H1 (cell line): ENCODE measurements around the gene GHRH. TPM values are rescaled to one million over a fixed set of nuclear protein-coding genes. Genes with fewer than 3 reads are reported as not detected.
A peak's percentile ranks its signal among the peaks of the same experiment; 100 is the strongest.

Source experiments
- CTCF ChIA-PET: fragments of 300-600 bp; sonication (Branson Sonifier 250); formaldehyde crosslinking; loops from one replicate; lab custom pipeline; 2021; ENCODE audit not compliant: partially characterized antibody; lab: Charles Lee
- POLR2A ChIA-PET: fragments of 300-600 bp; sonication (Branson Sonifier 250); formaldehyde crosslinking; loops from one replicate; lab custom pipeline; 2021; ENCODE audit warnings: inconsistent platforms; ENCODE audit not compliant: partially characterized antibody; lab: Charles Lee
- DNase-seq, 2 experiments: peaks; one replicate each; pipeline versions ENCODE4 v3.0.0 to v3.0.0-alpha.2; 2010 to 2022; ENCODE audit warnings: low spot score in 2 of 2, low read depth in 1 of 2, mixed read lengths in 1 of 2
- FAIRE-seq: peaks from 2 replicates; lab custom pipeline; 2011; peaks lifted over from hg19 to GRCh38; lab: Jason Lieb, UNC
- H2AFZ ChIP-seq: 2 replicates; pipeline ENCODE4 v1.8.1; 2012; ENCODE audit warnings: low read length, inconsistent platforms
- H2AK5ac ChIP-seq: 2 replicates; pipeline ENCODE4 v1.6.1; 2013; ENCODE audit warnings: low read depth, low read length
- H2BK120ac ChIP-seq: replicated peaks from 2 replicates; pipeline ENCODE3; 2013; ENCODE audit warnings: low read depth, low read length, inconsistent platforms
- H2BK12ac ChIP-seq: 2 replicates; pipeline ENCODE4 v1.6.1; 2013; ENCODE audit warnings: low read depth, low read length
- H2BK15ac ChIP-seq: 2 replicates; pipeline ENCODE4 v1.6.1; 2013; ENCODE audit warnings: low read length
- H2BK20ac ChIP-seq: 2 replicates; pipeline ENCODE4 v1.6.1; 2013; ENCODE audit warnings: low read length
- H2BK5ac ChIP-seq: 2 replicates; pipeline ENCODE4 v1.6.1; 2013; ENCODE audit warnings: low read depth, low read length
- H3K14ac ChIP-seq: 2 replicates; pipeline ENCODE4 v1.6.1; 2013; ENCODE audit warnings: inconsistent platforms; ENCODE audit not compliant: insufficient read length
- H3K18ac ChIP-seq: 2 replicates; pipeline ENCODE4 v1.6.1; 2013; ENCODE audit warnings: low read length; ENCODE audit errors: extremely low read depth
- H3K23ac ChIP-seq: 2 replicates; pipeline ENCODE4 v1.6.1; 2013; ENCODE audit warnings: inconsistent platforms; ENCODE audit not compliant: insufficient read length
- H3K23me2 ChIP-seq: 2 replicates; pipeline ENCODE4 v1.6.1; 2013; ENCODE audit warnings: low read depth, low read length
- H3K27ac ChIP-seq: 2 replicates; pipeline ENCODE4 v1.6.1; 2011; ENCODE audit warnings: low read depth, low read length, inconsistent platforms
- H3K27me3 ChIP-seq, 4 experiments: replicated peaks in 1 of 4; 1 replicate in 1 of 4; 2 replicates in 3 of 4; pipeline versions ENCODE4 v1.6.1 to v1.8.1; 2011 to 2013; ENCODE audit warnings: low read length in 3 of 4, mild to moderate bottlenecking in 3 of 4, inconsistent platforms in 2 of 4, mixed read lengths in 2 of 4, moderate library complexity in 1 of 4; ENCODE audit not compliant: control insufficient read depth in 3 of 4, insufficient read depth in 3 of 4; ENCODE audit errors: extremely low read depth in 1 of 4
- H3K36me3 ChIP-seq, 4 experiments: 2 replicates each; pipeline versions ENCODE4 v1.6.1 to v1.8.1; 2011 to 2013; ENCODE audit warnings: mild to moderate bottlenecking in 4 of 4, low read length in 3 of 4, moderate library complexity in 2 of 4, control low read depth in 1 of 4, inconsistent platforms in 1 of 4; ENCODE audit not compliant: insufficient read depth in 4 of 4, control insufficient read depth in 2 of 4
- H3K4ac ChIP-seq: replicated peaks from 2 replicates; pipeline ENCODE3; 2013; ENCODE audit warnings: low read length, low read depth, mixed read lengths, inconsistent platforms; ENCODE audit not compliant: insufficient read length
- H3K4me1 ChIP-seq, 4 experiments: replicated peaks in 1 of 4; 1 replicate in 1 of 4; 2 replicates in 3 of 4; pipeline versions ENCODE4 v1.6.1 to v1.8.1; 2011 to 2013; ENCODE audit warnings: low read length in 3 of 4, inconsistent platforms in 2 of 4, mixed read lengths in 1 of 4; ENCODE audit not compliant: insufficient read depth in 4 of 4, control insufficient read depth in 3 of 4
- H3K4me2 ChIP-seq, 2 experiments: 2 replicates each; pipeline versions ENCODE4 v1.6.1 to v1.8.1; 2011 to 2013; ENCODE audit warnings: low read depth in 2 of 2, low read length in 2 of 2, control low read depth in 1 of 2, inconsistent platforms in 1 of 2, mild to moderate bottlenecking in 1 of 2; ENCODE audit not compliant: insufficient read depth in 1 of 2
- H3K4me3 ChIP-seq, 4 experiments: fragments of 200-600, 300-600 bp in 1 of 4; sonication (generic), shearing (Covaris generic), sonication (Bioruptor Twin) in 1 of 4; 2 replicates each; pipeline versions ENCODE4 v1.5.1 to v1.8.1; 2011 to 2016; ENCODE audit warnings: low read length in 4 of 4, low read depth in 3 of 4, control low read depth in 2 of 4, inconsistent platforms in 2 of 4, mild to moderate bottlenecking in 2 of 4, mixed read lengths in 1 of 4, moderate library complexity in 1 of 4; ENCODE audit not compliant: insufficient read depth in 2 of 4; ENCODE audit errors: extremely low read depth in 1 of 4
- H3K56ac ChIP-seq: replicated peaks from 2 replicates; pipeline ENCODE3; 2013; ENCODE audit warnings: low read depth, mild to moderate bottlenecking, mixed read lengths, low read length, inconsistent platforms; ENCODE audit not compliant: insufficient read length
- H3K79me1 ChIP-seq: 2 replicates; pipeline ENCODE4 v1.6.1; 2013; ENCODE audit warnings: low read depth, low read length, control low read depth
- H3K79me2 ChIP-seq, 2 experiments: 2 replicates each; pipeline versions ENCODE4 v1.6.1 to v1.8.1; 2012 to 2013; ENCODE audit warnings: low read length in 2 of 2, mild to moderate bottlenecking in 2 of 2, inconsistent platforms in 1 of 2; ENCODE audit not compliant: insufficient read depth in 2 of 2, control insufficient read depth in 1 of 2
- H3K9ac ChIP-seq, 4 experiments: replicated peaks in 1 of 4; 1 replicate in 1 of 4; 2 replicates in 3 of 4; pipeline versions ENCODE4 v1.6.1 to v1.8.1; 2011 to 2013; ENCODE audit warnings: low read depth in 3 of 4, low read length in 3 of 4, control low read depth in 2 of 4, mild to moderate bottlenecking in 2 of 4, moderate library complexity in 2 of 4, inconsistent platforms in 1 of 4; ENCODE audit errors: extremely low read depth in 1 of 4
- H3K9me3 ChIP-seq, 2 experiments: 2 replicates each; pipeline versions ENCODE4 v1.6.1 to v1.8.1; 2012 to 2013; ENCODE audit warnings: mild to moderate bottlenecking in 2 of 2, moderate library complexity in 2 of 2, control low read depth in 1 of 2, inconsistent platforms in 1 of 2, low read depth in 1 of 2, low read length in 1 of 2, mixed read lengths in 1 of 2; ENCODE audit not compliant: insufficient read depth in 2 of 2
- H4K20me1 ChIP-seq, 2 experiments: replicated peaks in 1 of 2; 2 replicates each; pipeline versions ENCODE3 to v1.8.1; 2011 to 2013; ENCODE audit warnings: inconsistent platforms in 2 of 2, low read length in 2 of 2, mild to moderate bottlenecking in 1 of 2; ENCODE audit not compliant: insufficient read depth in 2 of 2, control insufficient read depth in 1 of 2
- H4K5ac ChIP-seq: 2 replicates; pipeline ENCODE4 v1.6.1; 2013; ENCODE audit warnings: low read length, low read depth, mixed read lengths, inconsistent platforms; ENCODE audit not compliant: insufficient read length
- H4K8ac ChIP-seq: 2 replicates; pipeline ENCODE4 v1.8.0; 2013; ENCODE audit warnings: mild to moderate bottlenecking, moderate library complexity, low read length, inconsistent platforms; ENCODE audit not compliant: insufficient read depth; ENCODE audit errors: extremely low read depth
- H4K91ac ChIP-seq: replicated peaks from 2 replicates; pipeline ENCODE3; 2013; ENCODE audit warnings: low read length, mixed read lengths, inconsistent platforms; ENCODE audit not compliant: insufficient read length
- MAFK ChIP-seq: IDR thresholded peaks from 2 replicates; pipeline ENCODE4 v1.6.1; 2012; ENCODE audit warnings: low read depth, mild to moderate bottlenecking, improper control_type of control experiment, low read length
- POLR2A ChIP-seq, 2 experiments: IDR thresholded peaks; 1 replicate in 1 of 2; 2 replicates in 1 of 2; pipeline ENCODE4 v1.6.1; 2011; ENCODE audit warnings: low read depth in 2 of 2, low read length in 2 of 2, mild to moderate bottlenecking in 2 of 2; ENCODE audit errors: control extremely low read depth in 1 of 2
- SP1 ChIP-seq: IDR thresholded peaks from 2 replicates; pipeline ENCODE4 v1.6.1; 2011; ENCODE audit warnings: low read depth, low read length
- WGBS, 2 experiments: shearing (Covaris generic) in 1 of 2; methylation state at CpG; one replicate each; pipeline versions ENCODE4 v1.1.6 to v1.1.7; 2013 to 2015; ENCODE audit warnings: low lambda C conversion rate in 2 of 2, mixed read lengths in 2 of 2, inconsistent platforms in 1 of 2, low coverage in 1 of 2, missing lambda C conversion rate in 1 of 2; ENCODE audit not compliant: insufficient replicate concordance in 2 of 2, insufficient coverage in 1 of 2, insufficient read length in 1 of 2; ENCODE audit errors: extremely low coverage in 1 of 2, missing lambda C conversion rate in 1 of 2; 5-methylcytosine and 5-hydroxymethylcytosine counted together
- polyA plus RNA-seq, 7 experiments: library from polyadenylated mRNA; depleted of rRNA in 3 of 7; stranded (reverse) in 5 of 7; unstranded in 2 of 7; fragments of >200 nt in 5 of 7; fragments of 200-250 nt in 2 of 7; gene quantifications; 1 replicate in 5 of 7; 2 replicates in 1 of 7; 4 replicates in 1 of 7; pipeline versions ENCODE4 v1.2.1 to v1.2.3, GENCODE V29; 2011 to 2013; ENCODE audit warnings: missing spikeins in 2 of 7, mixed read lengths in 2 of 7
- total RNA-seq: library from RNA; stranded (reverse); fragmentation: NEBNext Ultra II Directional; extraction: Animal tissue kit (Norgen Biotek cat#: 25700); gene quantifications from 2 replicates; pipeline ENCODE4 v1.2.1, GENCODE V29; 2021

The GHRH gene
- total and polyA plus RNA-seq, 2 of the 8 experiments (the other 6 are each of a cell fraction or from before 2014, with no cell fraction given), result not detected

DNA sequence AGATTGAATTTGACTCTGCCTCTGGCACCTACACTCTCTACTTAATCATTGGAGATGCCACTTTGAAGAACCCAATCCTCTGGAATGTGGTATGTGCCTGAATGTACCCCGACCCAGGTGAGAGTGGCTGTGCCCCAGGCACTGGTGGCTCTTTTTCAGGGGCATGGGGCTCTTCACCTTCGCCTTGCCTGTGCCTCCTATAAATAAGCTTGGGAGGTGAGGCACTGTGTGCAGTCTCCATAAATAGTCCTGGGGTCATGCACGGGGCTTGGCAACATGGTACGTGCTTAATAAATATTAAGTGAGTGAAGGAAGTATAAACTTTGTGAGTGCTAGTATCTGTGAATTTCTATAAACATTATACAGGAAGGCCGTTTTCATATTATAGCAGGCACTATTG is 33.0 kb downstream of the GHRH start:
- H4K5ac ChIP-seq, result no peak overlapping the region
- H3K79me2 ChIP-seq, result no peaks in the 10 kb centered on the region
- no peak overlapping the region for H2BK120ac ChIP-seq
- FAIRE-seq (no peak), DNase-seq (no peak)
- peaks cover 3% of the 10 kb centered on the region for H3K79me1 ChIP-seq
- no peak overlapping the region for H3K4ac ChIP-seq
- no peak overlapping the region for H3K9ac ChIP-seq
- no peak overlapping the region for H4K91ac ChIP-seq
- peaks cover 38 to 92% (median 69%) of the 10 kb centered on the region in 4 experiments for H3K36me3 ChIP-seq
- H3K23me2 ChIP-seq, result no peaks in the 10 kb centered on the region
- no peaks in the 10 kb centered on the region for H3K9me3 ChIP-seq
- H3K4me3 ChIP-seq, result 0 out of 8 replicates have a peak overlapping the region, but pooled peaks of 1 of the 4 experiments have one; percentile 10
- POLR2A ChIA-PET, result interaction anchor here (0.8 to 3.1 kb wide), 7 partner anchors 7 to 137 kb away, joined by 3 to 17 read pairs (median 3); partner anchors contain the start of gene RPN2
- 91% methylated on average over 5 of the region's 5 CpGs; no CpG with 5 or more reads in 1 of the 2 experiments for WGBS, 2 experiments
- CTCF ChIA-PET, result interaction anchor here (1.0 to 3.9 kb wide), 5 partner anchors 15 to 313 kb away, joined by 3 to 22 read pairs (median 6); no protein-coding TSS in a partner anchor
- H2BK20ac ChIP-seq, result no peak overlapping the region
- TF ChIP-seq POLR2A (IDR thresholded peaks at IDR 0.05; ENCODE audit: control extremely low read depth in 1 of 2, low read depth in 2 of 2, low read length in 2 of 2), result no peak
- TF ChIP-seq SP1, result no peak
- no peak for TF ChIP-seq MAFK
- no peak overlapping the region for H2AFZ ChIP-seq
- H4K8ac ChIP-seq, result no peak overlapping the region
- H3K4me1 ChIP-seq, result peaks cover 7 to 26% (median 14%) of the 10 kb centered on the region in 4 experiments; a peak in 6 of 7 replicates
- H2BK15ac ChIP-seq, result no peak overlapping the region
- H3K18ac ChIP-seq, result no peak overlapping the region; the same call in 1 of the 2 replicates
- H2AK5ac ChIP-seq, result no peak overlapping the region
- peak overlapping the region; percentile 51 to 53; a peak in 1 of 4 replicates for H3K4me2 ChIP-seq
- no peaks in the 10 kb centered on the region; a peak in 1 of 7 replicates for H3K27me3 ChIP-seq
- no peak overlapping the region for H3K23ac ChIP-seq
- peak overlapping the region; percentile 2; the same call in 1 of the 2 replicates for H3K27ac ChIP-seq
- peak overlapping the region; percentile 12; the same call in 1 of the 2 replicates for H2BK5ac ChIP-seq
- H2BK12ac ChIP-seq, result no peak overlapping the region
- peaks cover 2% of the 10 kb centered on the region in 2 experiments for H4K20me1 ChIP-seq
- no peak overlapping the region for H3K56ac ChIP-seq
- H3K14ac ChIP-seq, result no peak overlapping the region
